K562 (cell line): ENCODE results near the gene ZMYND12. TPM values are rescaled to one million over a fixed set of nuclear protein-coding genes. Genes with fewer than 3 reads are reported as not detected.

ENCODE experiments used
- ATAC-seq: fragments of 200-7000 bp; cut with Tn5 transposase; 3 replicates; pipeline ENCODE4 v1.9.1; 2020; ENCODE audit warnings: moderate library complexity
- BruUV-seq: library from RNA; stranded (reverse); fragments of 400-500 nt; replicated peaks from 2 replicates; lab custom pipeline; 2021; lab: Mats Ljungman, UMichigan
- CTCF ChIA-PET: fragments of 300-600 bp; formaldehyde crosslinking; extraction: SDS; loops from one replicate; lab custom pipeline; 2021; ENCODE audit warnings: low intra/inter-chr PET ratio; lab: Yijun Ruan, JAX
- POLR2A ChIA-PET: fragments of 300-600, 350-650 bp; sonication (Branson Sonifier 250); formaldehyde crosslinking; extraction: SDS; loops from one replicate; lab custom pipeline; 2021; ENCODE audit warnings: antibody characterized with exemption, inconsistent platforms; lab: Yijun Ruan, JAX
- DNase-seq, 4 experiments: peaks; one replicate each; pipeline versions ENCODE4 v3.0.0 to v3.0.0-alpha.2; 2011 to 2018; ENCODE audit warnings: low spot score in 3 of 4, mixed read lengths in 3 of 4; ENCODE audit errors: extremely low read depth in 1 of 4
- FAIRE-seq: peaks from 2 replicates; lab custom pipeline; 2011; peaks lifted over from hg19 to GRCh38; lab: Jason Lieb, UNC
- H2AFZ ChIP-seq: 2 replicates; pipeline ENCODE4 v1.6.0; 2011; ENCODE audit warnings: low read depth, low read length, control low read depth, inconsistent platforms
- H3K27ac ChIP-seq: fragments of 200-600 bp; 3 replicates; pipeline ENCODE4 v1.8.0; 2011; ENCODE audit warnings: low read depth, mild to moderate bottlenecking, control low read depth, inconsistent platforms, low read length, moderate library complexity, mixed read lengths; ENCODE audit errors: extremely low read depth
- H3K27me3 ChIP-seq, 2 experiments: fragments of 300-600 bp in 1 of 2; 2 replicates in 1 of 2; 3 replicates in 1 of 2; pipeline versions ENCODE4 v1.6.0 to v1.8.0; 2011; ENCODE audit warnings: inconsistent platforms in 2 of 2, low read length in 2 of 2, mild to moderate bottlenecking in 1 of 2, mixed read lengths in 1 of 2, moderate library complexity in 1 of 2; ENCODE audit not compliant: control insufficient read depth in 2 of 2, insufficient read depth in 2 of 2
- H3K36me3 ChIP-seq: fragments of 300-600 bp; 3 replicates; pipeline ENCODE4 v1.8.0; 2011; ENCODE audit warnings: mild to moderate bottlenecking, low read length, inconsistent platforms; ENCODE audit not compliant: control insufficient read depth, insufficient read depth
- H3K4me1 ChIP-seq, 2 experiments: fragments of 200-600 bp in 1 of 2; replicated peaks in 1 of 2; 2 replicates in 1 of 2; 3 replicates in 1 of 2; pipeline versions ENCODE4 v1.5.1 to v1.8.0; 2011; ENCODE audit warnings: inconsistent platforms in 2 of 2, low read length in 2 of 2, mild to moderate bottlenecking in 1 of 2, mixed read lengths in 1 of 2, moderate library complexity in 1 of 2; ENCODE audit not compliant: control insufficient read depth in 2 of 2, insufficient read depth in 2 of 2
- H3K4me2 ChIP-seq: 2 replicates; pipeline ENCODE4 v1.6.1; 2011; ENCODE audit warnings: low read length, control low read depth, inconsistent platforms, mixed read lengths; ENCODE audit not compliant: insufficient read depth
- H3K4me3 ChIP-seq: fragments of 200-600 bp; sonication (generic), shearing (Covaris generic); 2 replicates; pipeline ENCODE4 v1.5.1; 2016; ENCODE audit warnings: control low read depth, inconsistent platforms
- H3K79me2 ChIP-seq: fragments of 200-600 bp; 3 replicates; pipeline ENCODE4 v1.8.0; 2011; ENCODE audit warnings: low read length, inconsistent platforms; ENCODE audit not compliant: control insufficient read depth, insufficient read depth
- H3K9ac ChIP-seq, 2 experiments: 2 replicates each; pipeline versions ENCODE4 v1.6.0 to v1.6.1; 2011; ENCODE audit warnings: low read depth in 2 of 2, low read length in 2 of 2, control low read depth in 1 of 2, inconsistent platforms in 1 of 2, mild to moderate bottlenecking in 1 of 2, mixed read lengths in 1 of 2; ENCODE audit not compliant: insufficient read depth in 1 of 2
- H3K9me1 ChIP-seq: one replicate; pipeline ENCODE4 v1.6.0; 2011; ENCODE audit warnings: inconsistent platforms, mild to moderate bottlenecking, low read length, moderate library complexity; ENCODE audit not compliant: control insufficient read depth, insufficient read depth
- H3K9me3 ChIP-seq: replicated peaks from 2 replicates; pipeline ENCODE4 v1.5.1; 2011; ENCODE audit warnings: low read depth, low read length, inconsistent platforms; ENCODE audit not compliant: control insufficient read depth, insufficient read depth
- H4K20me1 ChIP-seq: replicated peaks from 2 replicates; pipeline ENCODE4 v1.6.1; 2011; ENCODE audit warnings: low read length, inconsistent platforms, mixed read lengths; ENCODE audit not compliant: control insufficient read depth, insufficient read depth
- ETV5 ChIP-seq: sonication (generic); formaldehyde crosslinking; IDR thresholded peaks from 2 replicates; pipeline ENCODE4 v1.4.0; 2020; ENCODE audit warnings: low read depth, mild to moderate bottlenecking, missing genetic modification reagents
- ILF3 ChIP-seq: fragments of 450-650 bp; IDR thresholded peaks from 2 replicates; pipeline ENCODE4 v1.6.1; 2018; ENCODE audit warnings: antibody characterized with exemption, mild to moderate bottlenecking, moderate library complexity, borderline replicate concordance
- NELFE ChIP-seq: IDR thresholded peaks from 2 replicates; pipeline ENCODE4 v1.6.1; 2011; ENCODE audit warnings: mild to moderate bottlenecking; ENCODE audit not compliant: insufficient read depth, insufficient read length
- PRPF4 ChIP-seq: fragments of 200-400 bp; formaldehyde crosslinking; IDR thresholded peaks from one replicate; pipeline ENCODE4 v1.6.1; 2017; ENCODE audit warnings: low read length, low read depth, mild to moderate bottlenecking; ENCODE audit not compliant: insufficient read depth, poor library complexity, severe bottlenecking
- RBM14 ChIP-seq: fragments of 200-400 bp; formaldehyde crosslinking; IDR thresholded peaks from 2 replicates; pipeline ENCODE4 v1.6.1; 2018; ENCODE audit warnings: low read depth, mild to moderate bottlenecking, low read length, moderate library complexity, borderline replicate concordance; ENCODE audit not compliant: insufficient read depth
- SIN3B ChIP-seq: fragments of 450-650 bp; IDR thresholded peaks from 2 replicates; pipeline ENCODE4 v1.6.1; 2017; ENCODE audit warnings: low read depth, mild to moderate bottlenecking, moderate library complexity
- STAT6 ChIP-seq: sonication (generic); formaldehyde crosslinking; IDR thresholded peaks from 2 replicates; pipeline ENCODE4 v1.8.1; 2023; ENCODE audit warnings: mild to moderate bottlenecking, missing genetic modification reagents
- TCF7L2 ChIP-seq: fragments of 150-350 bp; IDR thresholded peaks from 2 replicates; pipeline ENCODE4 v1.6.1; 2016; ENCODE audit warnings: low read depth, mild to moderate bottlenecking, low read length, moderate library complexity
- TRIM24 ChIP-seq, 2 experiments: fragments of 450-650 bp; IDR thresholded peaks; 2 replicates each; pipeline ENCODE4 v1.6.1; 2016
- ZNF639 ChIP-seq, 2 experiments: fragments of 200-800 bp in 1 of 2; sonication (Bioruptor generic) in 1 of 2; sonication (generic) in 1 of 2; formaldehyde crosslinking in 1 of 2; IDR thresholded peaks in 1 of 2; conservative IDR thresholded peaks in 1 of 2; 2 replicates each; pipeline versions ENCODE4 v1.5.0 to v1.6.1; 2016 to 2020; ENCODE audit warnings: missing compliant biosample characterization in 1 of 2, missing genetic modification characterization in 1 of 2, missing genetic modification reagents in 1 of 2
- ZNF764 ChIP-seq: fragments of 250-450 bp; sonication (Bioruptor Pico); IDR thresholded peaks from 2 replicates; pipeline ENCODE4 v1.4.0; 2020; ENCODE audit warnings: low read depth, mild to moderate bottlenecking, moderate library complexity
- WGBS: fragments of 100-300 bp; shearing (Covaris generic); methylation state at CpG from one replicate; pipeline ENCODE4 v1.1.6; 2016; ENCODE audit warnings: low coverage, mixed read lengths; ENCODE audit not compliant: insufficient coverage; ENCODE audit errors: missing lambda C conversion rate; 5-methylcytosine and 5-hydroxymethylcytosine counted together
- in situ Hi-C: fragments of 300-500 bp; cut with MboI; formaldehyde crosslinking; loops from 4 replicates; pipeline ENCODE4 v1.15.0; 2018; ENCODE audit warnings: inconsistent platforms, mixed read lengths
- intact Hi-C: fragments of 100-400 bp; cut with micrococcal nuclease; formaldehyde crosslinking; loops from 2 replicates; pipeline ENCODE4 v1.14.2; 2022
- polyA plus RNA-seq, 8 experiments: library from polyadenylated mRNA; depleted of rRNA in 4 of 8; stranded (reverse) in 5 of 8; unstranded in 3 of 8; fragments of >200 nt; fragmentation: Nextera tagmentation in 2 of 8; fragmentation: Illumina TruSeq in 1 of 8; extraction: Ambion mirVana in 2 of 8; extraction: Trizol in 1 of 8; gene quantifications; 2 replicates each; pipeline versions ENCODE4 v1.2.1 to v1.2.3, GENCODE V29; 2011 to 2014; ENCODE audit warnings: inconsistent platforms in 1 of 8, missing spikeins in 1 of 8
- total RNA-seq, 7 experiments: library from RNA; depleted of rRNA in 6 of 7; stranded (reverse); fragments of >200 nt in 6 of 7; fragmentation: Illumina TruSeq in 2 of 7; extraction: Trizol in 2 of 7; gene quantifications; 2 replicates each; pipeline versions ENCODE4 v1.2.1 to v1.2.3, GENCODE V29; 2011 to 2021; ENCODE audit warnings: low replicate concordance in 1 of 7
- TF ChIP-seq, protein P1 (sequence below): sonication (generic); formaldehyde crosslinking; IDR thresholded peaks from 2 replicates; pipeline ENCODE4 v1.8.1; 2023; ENCODE audit warnings: mild to moderate bottlenecking, missing genetic modification reagents
- TF ChIP-seq, protein P2 (sequence below): fragments of 450-650 bp; formaldehyde crosslinking; IDR thresholded peaks from 2 replicates; pipeline ENCODE4 v1.4.0; 2022; ENCODE audit warnings: mild to moderate bottlenecking, moderate library complexity

Gene ZMYND12
- total and polyA plus RNA-seq, 9 of the 15 experiments (the other 6 are each of a cell fraction or from before 2014, with no cell fraction given) = not detected

- no peaks in the 10 kb centered on the region for H3K36me3 ChIP-seq
- H3K9ac ChIP-seq = no peak overlapping the region
- no peak overlapping the region for H3K4me2 ChIP-seq
- H3K79me2 ChIP-seq = no peaks in the 10 kb centered on the region
- 1% methylated on average over 17 of the region's 17 CpGs for WGBS
- H4K20me1 ChIP-seq = no peaks in the 10 kb centered on the region
- no peak overlapping the region for H3K4me3 ChIP-seq
- POLR2A ChIA-PET = interaction anchor here (0.6 to 1.1 kb wide), 2 partner anchors 12 to 64 kb away, joined by 3 read pairs; no protein-coding TSS in a partner anchor
- FAIRE-seq = no peak
- ATAC-seq = no peak
- intact Hi-C loops = no loop called here
- no peak overlapping the region for H2AFZ ChIP-seq
- no peaks in the 10 kb centered on the region for H3K4me1 ChIP-seq
- no peaks in the 10 kb centered on the region for H3K9me1 ChIP-seq
- H3K27ac ChIP-seq = no peak overlapping the region
- DNase-seq = no peak
- CTCF ChIA-PET = no interaction called here
- in situ Hi-C loops = no loop called here
- no TSS peak for BruUV-seq
- no peaks in the 10 kb centered on the region for H3K9me3 ChIP-seq
- peaks cover 32 to 36% of the 10 kb centered on the region in 2 experiments for H3K27me3 ChIP-seq
- no peak for TF ChIP-seq NELFE
- no peak for TF ChIP-seq TCF7L2
- TF ChIP-seq ETV5 (CRISPR knock-in tag) = no peak
- TF ChIP-seq SIN3B = no peak
- no peak for TF ChIP-seq ILF3
- TF ChIP-seq, protein P1, sequence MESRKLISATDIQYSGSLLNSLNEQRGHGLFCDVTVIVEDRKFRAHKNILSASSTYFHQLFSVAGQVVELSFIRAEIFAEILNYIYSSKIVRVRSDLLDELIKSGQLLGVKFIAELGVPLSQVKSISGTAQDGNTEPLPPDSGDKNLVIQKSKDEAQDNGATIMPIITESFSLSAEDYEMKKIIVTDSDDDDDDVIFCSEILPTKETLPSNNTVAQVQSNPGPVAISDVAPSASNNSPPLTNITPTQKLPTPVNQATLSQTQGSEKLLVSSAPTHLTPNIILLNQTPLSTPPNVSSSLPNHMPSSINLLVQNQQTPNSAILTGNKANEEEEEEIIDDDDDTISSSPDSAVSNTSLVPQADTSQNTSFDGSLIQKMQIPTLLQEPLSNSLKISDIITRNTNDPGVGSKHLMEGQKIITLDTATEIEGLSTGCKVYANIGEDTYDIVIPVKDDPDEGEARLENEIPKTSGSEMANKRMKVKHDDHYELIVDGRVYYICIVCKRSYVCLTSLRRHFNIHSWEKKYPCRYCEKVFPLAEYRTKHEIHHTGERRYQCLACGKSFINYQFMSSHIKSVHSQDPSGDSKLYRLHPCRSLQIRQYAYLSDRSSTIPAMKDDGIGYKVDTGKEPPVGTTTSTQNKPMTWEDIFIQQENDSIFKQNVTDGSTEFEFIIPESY = no peak
- no peak for TF ChIP-seq ZNF639 (CRISPR knock-in tag; conservative IDR thresholded peaks at IDR 0.05 in 1 of 2, IDR thresholded peaks at IDR 0.05 in 1 of 2)
- no peak for TF ChIP-seq TRIM24 (IDR thresholded peaks at IDR 0.05)
- TF ChIP-seq STAT6 (CRISPR knock-in tag) = no peak
- TF ChIP-seq RBM14 = no peak
- TF ChIP-seq, protein P2, sequence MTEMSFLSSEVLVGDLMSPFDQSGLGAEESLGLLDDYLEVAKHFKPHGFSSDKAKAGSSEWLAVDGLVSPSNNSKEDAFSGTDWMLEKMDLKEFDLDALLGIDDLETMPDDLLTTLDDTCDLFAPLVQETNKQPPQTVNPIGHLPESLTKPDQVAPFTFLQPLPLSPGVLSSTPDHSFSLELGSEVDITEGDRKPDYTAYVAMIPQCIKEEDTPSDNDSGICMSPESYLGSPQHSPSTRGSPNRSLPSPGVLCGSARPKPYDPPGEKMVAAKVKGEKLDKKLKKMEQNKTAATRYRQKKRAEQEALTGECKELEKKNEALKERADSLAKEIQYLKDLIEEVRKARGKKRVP (CRISPR knock-in tag) = no peak
- TF ChIP-seq PRPF4 = no peak
- no peak for TF ChIP-seq ZNF764 (CRISPR knock-in tag)
These were observed 41.0 kb downstream of the ZMYND12 start for GRCh38 chr1:42414551-42415496.
